Gastroesophageal sphincter (tissue), 4 donors: ENCODE data around the gene SNX1. TPM values are rescaled to one million over a fixed set of nuclear protein-coding genes. Genes with fewer than 3 reads are reported as not detected.

Experiments used
- ATAC-seq: fragments of 150-250 bp; one replicate; pipeline ENCODE4 v1.9.1; 2016; ENCODE audit warnings: mild to moderate bottlenecking, moderate library complexity
- H3K27ac ChIP-seq, 4 donors: fragments of 200-600 bp; sonication (generic) in 3 of 4; 1 replicate in 3 of 4; 2 replicates in 1 of 4; pipeline ENCODE4 v1.5.1; 2016 to 2019
- H3K27me3 ChIP-seq: fragments of 200-600 bp; sonication (generic); one replicate; pipeline ENCODE4 v1.5.1; 2019
- H3K36me3 ChIP-seq, 2 donors: fragments of 200-600 bp; sonication (generic); one replicate each; pipeline ENCODE4 v1.5.1; 2019; ENCODE audit warnings: control low read depth in 1 of 2
- H3K4me1 ChIP-seq, 3 donors: fragments of 200-600 bp; sonication (generic); 1 replicate in 2 of 3; 2 replicates in 1 of 3; pipeline ENCODE4 v1.5.1; 2016 to 2019; ENCODE audit warnings: control low read depth in 2 of 3
- H3K4me3 ChIP-seq, 2 donors: fragments of 200-600 bp; sonication (generic); one replicate each; pipeline ENCODE4 v1.5.1; 2019; ENCODE audit warnings: mild to moderate bottlenecking in 1 of 2, moderate library complexity in 1 of 2
- H3K9me3 ChIP-seq, 3 donors: fragments of 200-600 bp; sonication (generic); one replicate each; pipeline ENCODE4 v1.5.1; 2017 to 2019; ENCODE audit warnings: control low read depth in 2 of 3
- CTCF ChIP-seq, 4 experiments: fragments of 200-600 bp in 2 of 4; fragments of 450-650 bp in 2 of 4; sonication (generic) in 1 of 4; IDR thresholded peaks; one replicate each; pipeline ENCODE4 v1.5.1; 2017 to 2019; ENCODE audit warnings: antibody characterized with exemption in 4 of 4, mild to moderate bottlenecking in 2 of 4, moderate library complexity in 2 of 4
- EP300 ChIP-seq: sonication (generic); formaldehyde crosslinking; IDR thresholded peaks from one replicate; pipeline ENCODE4 v1.6.1; 2017; ENCODE audit warnings: antibody characterized with exemption, mild to moderate bottlenecking
- POLR2A ChIP-seq, 2 donors: fragments of 450-650 bp; IDR thresholded peaks; one replicate each; pipeline ENCODE4 v1.6.1; 2017; ENCODE audit warnings: antibody characterized with exemption in 2 of 2, mild to moderate bottlenecking in 2 of 2, moderate library complexity in 1 of 2
- POLR2AphosphoS5 ChIP-seq: sonication (generic); formaldehyde crosslinking; IDR thresholded peaks from one replicate; pipeline ENCODE4 v1.6.1; 2017; ENCODE audit warnings: antibody characterized with exemption
- WGBS, 2 donors: methylation state at CpG; one replicate each; pipeline ENCODE4 v1.1.5; 2018; ENCODE audit warnings: low coverage in 1 of 2; 5-methylcytosine and 5-hydroxymethylcytosine counted together
- total RNA-seq, 4 donors: library from RNA; depleted of rRNA; stranded (reverse); fragments of >200 nt; gene quantifications; one replicate each; pipeline ENCODE4 v1.1.0, GENCODE V29; 2016

SNX1 gene
- 100 to 1,000 TPM in 1 of 4 donors, 10 to 100 TPM in 3; 67.9 to 103 (median 87.8) TPM for total RNA-seq

GRCh38 chr15:64095795-64096667, at the start of gene SNX1:
Gene SNX1 (plus strand): TSS chr15:64095982. CDS start chr15:64096014, 32 bp downstream.
- H3K9me3 ChIP-seq: no peaks in the 10 kb centered on the region

GRCh38 chr15:64046421-64047153, 49.2 kb upstream of the SNX1 start, which contains the start of gene DAPK2:
Gene DAPK2 (minus strand): TSS chr15:64046485. CDS start chr15:64040261, 6,224 bp downstream.
- Histone ChIP-seq H3K27me3 (peaks cover 20% of the 10 kb centered on the region), H3K9me3 (no peaks in the 10 kb centered on the region), H3K36me3 (no peaks in the 10 kb centered on the region), H3K4me3 (peak within 1 kb of the TSS; percentile 42 to 63), H3K4me1 (peaks cover 0 to 21% (median 6%) of the 10 kb centered on the region in 3 donors), H3K27ac (peak within 1 kb of the TSS in 1 of 4 donors; percentile 64)
- no peak for TF ChIP-seq POLR2A (IDR thresholded peaks at IDR 0.05)
- TF ChIP-seq POLR2AphosphoS5: no peak
- TF ChIP-seq EP300: no peak
- TF ChIP-seq CTCF (IDR thresholded peaks at IDR 0.05): peak; percentile 38 to 79 (median 72)
- peak; percentile 91 for ATAC-seq
- WGBS, 2 donors: 26% methylated on average over 8 of the region's 50 CpGs; no CpG with 5 or more reads in 1 of the 2 donors

More at GRCh38 chr15:64095795-64096667, at the start of gene SNX1:
- H3K4me3 ChIP-seq: peak within 1 kb of the TSS; percentile 78 to 92
- no peaks in the 10 kb centered on the region for H3K27me3 ChIP-seq
- ATAC-seq: peak; percentile 83
- H3K4me1 ChIP-seq: peaks cover 2 to 85% (median 36%) of the 10 kb centered on the region in 3 donors
- TF ChIP-seq EP300 (no peak), POLR2AphosphoS5 (peak; percentile 99), POLR2A (IDR thresholded peaks at IDR 0.05) (peak; percentile 95 to 97), CTCF (IDR thresholded peaks at IDR 0.05) (peak in 3 of 4 experiments; percentile 17 to 47 (median 35))
- 0 to 2% methylated on average over 6 to 11 of the region's 70 CpGs for WGBS, 2 donors
- H3K27ac ChIP-seq: peak within 1 kb of the TSS; percentile 63 to 94 (median 88)
- no peaks in the 10 kb centered on the region for H3K36me3 ChIP-seq

- WGBS, 2 donors: 57% methylated on average over 1 of the region's 1 CpG
- ATAC-seq: no peak
- H3K9me3 ChIP-seq: no peaks in the 10 kb centered on the region
Observed at GRCh38 chr15:64048781-64049460, 46.9 kb upstream of the SNX1 start.

More at GRCh38 chr15:64048781-64049460, 46.9 kb upstream of the SNX1 start:
- no peak overlapping the region for H3K4me3 ChIP-seq
- H3K4me1 ChIP-seq: peaks cover 0 to 21% (median 6%) of the 10 kb centered on the region in 3 donors
- H3K27me3 ChIP-seq: peaks cover 20% of the 10 kb centered on the region
- H3K27ac ChIP-seq: no peak overlapping the region
- H3K36me3 ChIP-seq: no peaks in the 10 kb centered on the region
- no peak for TF ChIP-seq EP300
- no peak for TF ChIP-seq CTCF (IDR thresholded peaks at IDR 0.05)
- no peak for TF ChIP-seq POLR2AphosphoS5
